Measurements from ENCODE around the gene POLR3H. TPM values are rescaled to one million over a fixed set of nuclear protein-coding genes. Genes with fewer than 3 reads are reported as not detected.

Gene POLR3H
- total and polyA plus RNA-seq, 2 donors (not counting 1 experiment from before 2014, with no cell fraction given): 12.4 to 32.1 TPM

- Histone ChIP-seq H3K36me3 (replicated peaks in 1 of 2; ENCODE audit: control extremely low read depth in 1 of 2, control insufficient read depth in 1 of 2, extremely low read depth in 1 of 2, insufficient read depth in 2 of 2, low read length in 1 of 2) (no peaks in the 10 kb centered on the region), H3K4me1 (ENCODE audit: control insufficient read depth in 2 of 2, insufficient read depth in 2 of 2, low read length in 2 of 2) (no peaks in the 10 kb centered on the region), H3K4me3 (ENCODE audit: control extremely low read depth in 1 of 5, extremely low read depth in 1 of 5, insufficient read depth in 1 of 5, low read depth in 2 of 5, low read length in 4 of 5) (no peak overlapping the region), H3K9ac (ENCODE audit: low read length) (no peak overlapping the region), H3K79me2 (ENCODE audit: control insufficient read depth, insufficient read depth, low read length) (no peaks in the 10 kb centered on the region), H3K27me3 (replicated peaks in 1 of 4; ENCODE audit: control extremely low read depth in 1 of 4, control insufficient read depth in 3 of 4, insufficient read depth in 4 of 4, low read length in 3 of 4) (peaks cover 0 to 35% (median 6%) of the 10 kb centered on the region in 4 experiments), H4K20me1 (ENCODE audit: control insufficient read depth, insufficient read depth, low read length, poor library complexity, severe bottlenecking) (no peaks in the 10 kb centered on the region), H3K9me3 (ENCODE audit: control extremely low read depth in 1 of 3, control insufficient read depth in 2 of 3, insufficient read depth in 1 of 3, low read length in 2 of 3) (no peaks in the 10 kb centered on the region), H3K4me2 (replicated peaks; ENCODE audit: low read depth, low read length, poor library complexity, severe bottlenecking) (no peak overlapping the region), H3K27ac (ENCODE audit: low read length in 2 of 2) (no peak overlapping the region), H2AFZ (ENCODE audit: insufficient read depth, low read depth, low read length, poor library complexity, severe bottlenecking) (no peak overlapping the region)
- H3K27me3 Mint-ChIP-seq: peaks cover 28% of the 10 kb centered on the region
- no peaks in the 10 kb centered on the region for H3K4me1 Mint-ChIP-seq
- ChIA-PET POLR2A (interaction anchor here (0.7 kb wide), 1 partner anchor 568 kb away, joined by 3 read pairs; no protein-coding TSS in a partner anchor), CTCF (no interaction called here)
- ATAC-seq (ENCODE audit: low read depth) (no peak), DNase-seq (no peak)
- H3K9me3 Mint-ChIP-seq (ENCODE audit: insufficient read depth): no peaks in the 10 kb centered on the region
- H3K27ac Mint-ChIP-seq: no peak overlapping the region
- intact Hi-C loops (cut with micrococcal nuclease): no loop called here
- H3K4me3 Mint-ChIP-seq: no peak overlapping the region
- 52% methylated on average over 4 of the region's 10 CpGs for WGBS (ENCODE audit: insufficient coverage)
- no peak for TF ChIP-seq EZH2 (IDR thresholded peaks at IDR 0.05; ENCODE audit: borderline replicate concordance, insufficient read depth, low read depth, low read length, poor library complexity, severe bottlenecking)
- TF ChIP-seq CTCF (IDR thresholded peaks at IDR 0.05): no peak
These were observed 18.9 kb upstream of the POLR3H start for GRCh38 chr22:41563051-41563711.

GRCh38 chr22:41562461-41562860 lies 18.2 kb upstream of the POLR3H start:
- DNase-seq (no peak), ATAC-seq (ENCODE audit: low read depth) (no peak)
- Histone ChIP-seq H3K27me3 (replicated peaks in 1 of 4; ENCODE audit: control extremely low read depth in 1 of 4, control insufficient read depth in 3 of 4, insufficient read depth in 4 of 4, low read length in 3 of 4) (peaks cover 0 to 35% (median 6%) of the 10 kb centered on the region in 4 experiments), H3K36me3 (replicated peaks in 1 of 2; ENCODE audit: control extremely low read depth in 1 of 2, control insufficient read depth in 1 of 2, extremely low read depth in 1 of 2, insufficient read depth in 2 of 2, low read length in 1 of 2) (no peaks in the 10 kb centered on the region), H3K79me2 (ENCODE audit: control insufficient read depth, insufficient read depth, low read length) (no peaks in the 10 kb centered on the region), H3K9me3 (ENCODE audit: control extremely low read depth in 1 of 3, control insufficient read depth in 2 of 3, insufficient read depth in 1 of 3, low read length in 2 of 3) (no peaks in the 10 kb centered on the region), H3K4me1 (ENCODE audit: control insufficient read depth in 2 of 2, insufficient read depth in 2 of 2, low read length in 2 of 2) (no peaks in the 10 kb centered on the region), H4K20me1 (ENCODE audit: control insufficient read depth, insufficient read depth, low read length, poor library complexity, severe bottlenecking) (no peaks in the 10 kb centered on the region), H3K9ac (ENCODE audit: low read length) (no peak overlapping the region), H3K4me3 (ENCODE audit: control extremely low read depth in 1 of 5, extremely low read depth in 1 of 5, insufficient read depth in 1 of 5, low read depth in 2 of 5, low read length in 4 of 5) (no peak overlapping the region), H2AFZ (ENCODE audit: insufficient read depth, low read depth, low read length, poor library complexity, severe bottlenecking) (no peak overlapping the region), H3K4me2 (replicated peaks; ENCODE audit: low read depth, low read length, poor library complexity, severe bottlenecking) (no peak overlapping the region), H3K27ac (ENCODE audit: low read length in 2 of 2) (no peak overlapping the region)
- ChIA-PET POLR2A (no interaction called here), CTCF (no interaction called here)
- 88% methylated on average over 4 of the region's 4 CpGs for WGBS (ENCODE audit: insufficient coverage)
- H3K27ac Mint-ChIP-seq: no peak overlapping the region
- H3K27me3 Mint-ChIP-seq: peaks cover 32% of the 10 kb centered on the region
- no peak overlapping the region for H3K4me3 Mint-ChIP-seq
- no peaks in the 10 kb centered on the region for H3K4me1 Mint-ChIP-seq
- no peak for TF ChIP-seq EZH2 (IDR thresholded peaks at IDR 0.05; ENCODE audit: borderline replicate concordance, insufficient read depth, low read depth, low read length, poor library complexity, severe bottlenecking)
- TF ChIP-seq CTCF (IDR thresholded peaks at IDR 0.05): no peak
- no peaks in the 10 kb centered on the region for H3K9me3 Mint-ChIP-seq (ENCODE audit: insufficient read depth)
- intact Hi-C loops (cut with micrococcal nuclease): no loop called here

Measured in B cell (primary cell).